ENCODE results near the gene PTPRU.

DNA sequence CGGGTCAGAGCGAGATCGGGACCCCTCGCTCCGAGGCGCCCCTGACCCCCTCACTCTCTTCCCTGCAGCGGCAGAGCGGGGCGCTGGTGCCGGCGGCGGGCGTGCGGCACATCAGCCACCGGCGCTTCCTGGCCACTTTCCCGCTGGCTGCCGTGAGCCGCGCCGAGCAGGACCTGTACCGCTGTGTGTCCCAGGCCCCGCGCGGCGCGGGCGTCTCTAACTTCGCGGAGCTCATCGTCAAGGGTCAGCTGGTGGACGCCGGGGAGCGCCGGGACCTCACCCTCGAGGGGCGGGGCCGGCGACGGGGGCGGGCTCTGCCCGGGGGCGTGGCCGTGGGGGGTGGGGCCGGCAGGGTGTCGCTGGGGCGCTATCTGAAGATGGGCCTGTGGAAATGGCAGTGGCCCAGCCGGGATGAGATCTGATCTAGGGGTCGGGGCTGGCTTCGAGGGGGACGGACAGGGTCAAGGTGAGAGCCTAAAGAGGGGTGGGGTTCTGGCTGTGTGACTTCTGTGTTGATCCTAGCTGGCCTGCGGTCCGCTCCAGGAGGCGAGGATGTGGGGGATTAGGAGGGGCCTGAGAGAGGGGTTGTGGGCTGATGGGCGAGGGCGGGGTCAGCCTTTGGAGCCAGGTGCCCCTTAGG is 23.6 kb downstream of the PTPRU start:
- TF ChIP-seq RAD21 (IDR thresholded peaks at IDR 0.05 in 1 of 2, conservative IDR thresholded peaks at IDR 0.05 in 1 of 2; ENCODE audit: low read depth in 2 of 2, low read length in 2 of 2) = no peak
- TF ChIP-seq POLR2AphosphoS5 (IDR thresholded peaks at IDR 0.05; ENCODE audit: low read depth, low read length) = no peak
- no peak for TF ChIP-seq CEBPB (IDR thresholded peaks at IDR 0.05; ENCODE audit: low read depth, low read length)
- TF ChIP-seq RFX5 (IDR thresholded peaks at IDR 0.05; ENCODE audit: borderline replicate concordance, low read depth, low read length) = no peak
- TF ChIP-seq PHF8 (conservative IDR thresholded peaks at IDR 0.05; ENCODE audit: low read depth, low read length) = no peak
- TF ChIP-seq, protein P1, sequence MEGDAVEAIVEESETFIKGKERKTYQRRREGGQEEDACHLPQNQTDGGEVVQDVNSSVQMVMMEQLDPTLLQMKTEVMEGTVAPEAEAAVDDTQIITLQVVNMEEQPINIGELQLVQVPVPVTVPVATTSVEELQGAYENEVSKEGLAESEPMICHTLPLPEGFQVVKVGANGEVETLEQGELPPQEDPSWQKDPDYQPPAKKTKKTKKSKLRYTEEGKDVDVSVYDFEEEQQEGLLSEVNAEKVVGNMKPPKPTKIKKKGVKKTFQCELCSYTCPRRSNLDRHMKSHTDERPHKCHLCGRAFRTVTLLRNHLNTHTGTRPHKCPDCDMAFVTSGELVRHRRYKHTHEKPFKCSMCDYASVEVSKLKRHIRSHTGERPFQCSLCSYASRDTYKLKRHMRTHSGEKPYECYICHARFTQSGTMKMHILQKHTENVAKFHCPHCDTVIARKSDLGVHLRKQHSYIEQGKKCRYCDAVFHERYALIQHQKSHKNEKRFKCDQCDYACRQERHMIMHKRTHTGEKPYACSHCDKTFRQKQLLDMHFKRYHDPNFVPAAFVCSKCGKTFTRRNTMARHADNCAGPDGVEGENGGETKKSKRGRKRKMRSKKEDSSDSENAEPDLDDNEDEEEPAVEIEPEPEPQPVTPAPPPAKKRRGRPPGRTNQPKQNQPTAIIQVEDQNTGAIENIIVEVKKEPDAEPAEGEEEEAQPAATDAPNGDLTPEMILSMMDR (IDR thresholded peaks at IDR 0.05; ENCODE audit: control extremely low read depth in 1 of 3, insufficient read depth in 1 of 3, low read depth in 1 of 3, low read length in 3 of 3) = no peak
- no peak for TF ChIP-seq EGR1 (IDR thresholded peaks at IDR 0.05; ENCODE audit: borderline replicate concordance, low read depth, low read length)
- peak; percentile 40; the same call in 1 of the 2 replicates for TF ChIP-seq SP1 (IDR thresholded peaks at IDR 0.05; ENCODE audit: low read depth, low read length)
- TF ChIP-seq TCF12 (IDR thresholded peaks at IDR 0.05; ENCODE audit: low read depth, low read length) = no peak
- no peak for TF ChIP-seq EZH2 (IDR thresholded peaks at IDR 0.05; ENCODE audit: low read depth, low read length, severe bottlenecking)

Data from H1 (cell line).